Activated T-cell treated with anti-CD3 and anti-CD28 coated beads, Interleukin-2, amount 50 U/mL, for 4 hours (primary cell): ENCODE measurements around the gene MLLT1. TPM values are rescaled to one million over a fixed set of nuclear protein-coding genes. Genes with fewer than 3 reads are reported as not detected.

Source experiments
- ATAC-seq, 2 donors: fragments of 200-7000 bp; cut with Tn5 transposase; one replicate each; pipeline ENCODE4 v1.10.0; 2021
- DNase-seq: peaks from one replicate; pipeline ENCODE4 v3.0.0-alpha.2; 2020
- H3K27me3 Mint-ChIP-seq: one replicate; pipeline ENCODE4 v1.8.0; 2021; ENCODE audit warnings: low read depth, mixed read lengths
- H3K36me3 Mint-ChIP-seq: one replicate; pipeline ENCODE4 v1.8.0; 2022; ENCODE audit warnings: mixed read lengths; ENCODE audit not compliant: insufficient read depth
- H3K4me1 Mint-ChIP-seq: one replicate; pipeline ENCODE4 v1.8.0; 2021; ENCODE audit warnings: low read depth, mixed read lengths
- H3K4me3 Mint-ChIP-seq: one replicate; pipeline ENCODE4 v1.8.0; 2021; ENCODE audit warnings: mild to moderate bottlenecking, moderate library complexity, mixed read lengths
- H3K9me3 Mint-ChIP-seq: one replicate; pipeline ENCODE4 v1.8.0; 2021; ENCODE audit warnings: mixed read lengths
- total RNA-seq, 3 donors: library from RNA; stranded (reverse); gene quantifications; one replicate each; pipeline ENCODE4 v1.2.1, GENCODE V29; 2021

Gene MLLT1
- total RNA-seq, 3 donors from 2014 or later = 105 to 118 (median 109) TPM

DNA sequence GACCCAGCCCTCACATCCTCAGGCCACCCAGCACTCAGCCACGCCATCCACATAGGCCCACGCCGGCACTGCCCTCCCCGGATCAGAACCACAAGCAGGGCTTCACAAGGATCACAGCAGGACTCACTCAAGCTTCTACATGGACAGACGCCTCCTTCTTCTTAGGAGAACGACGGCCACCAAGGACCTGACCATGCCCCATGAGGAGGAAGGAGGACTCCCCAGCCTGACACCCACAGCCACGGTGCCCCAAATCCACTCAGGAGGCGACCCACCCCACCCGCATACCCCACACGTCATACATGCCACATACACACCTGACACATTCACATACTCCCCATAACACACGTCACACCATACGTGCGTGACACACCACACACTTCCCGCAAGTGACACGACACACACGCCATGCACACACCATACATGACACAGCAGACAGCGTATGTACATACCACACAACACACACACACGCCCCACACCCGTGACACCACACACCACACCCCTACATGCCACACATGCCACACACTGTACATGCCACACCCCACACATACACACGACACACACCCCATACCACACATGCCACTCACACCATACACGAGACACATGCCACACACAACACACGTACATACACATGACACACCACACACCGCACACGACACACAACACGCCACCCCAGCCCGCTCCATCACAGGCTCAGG is 50.4 kb downstream of the MLLT1 start:
- Mint-ChIP-seq H3K9me3 (no peaks in the 10 kb centered on the region), H3K36me3 (peaks cover 8% of the 10 kb centered on the region), H3K4me3 (no peak overlapping the region), H3K4me1 (peaks cover 6% of the 10 kb centered on the region), H3K27me3 (no peaks in the 10 kb centered on the region)
- ATAC-seq (no peak), DNase-seq (no peak)

GRCh38 chr19:6228551-6229215 is 51.1 kb downstream of the MLLT1 start:
- Mint-ChIP-seq H3K9me3 (no peaks in the 10 kb centered on the region), H3K27me3 (no peaks in the 10 kb centered on the region), H3K36me3 (peaks cover 8% of the 10 kb centered on the region), H3K4me1 (peaks cover 5% of the 10 kb centered on the region), H3K4me3 (no peak overlapping the region)
- DNase-seq (no peak), ATAC-seq (no peak)

- peaks cover 5% of the 10 kb centered on the region for H3K4me1 Mint-ChIP-seq
- no peak overlapping the region for H3K4me3 Mint-ChIP-seq
- no peak for ATAC-seq
- DNase-seq = no peak
- no peaks in the 10 kb centered on the region for H3K27me3 Mint-ChIP-seq
- peaks cover 8% of the 10 kb centered on the region for H3K36me3 Mint-ChIP-seq
- no peaks in the 10 kb centered on the region for H3K9me3 Mint-ChIP-seq
Observed at GRCh38 chr19:6227936-6228325, 51.8 kb downstream of the MLLT1 start.

- no peak overlapping the region for H3K4me3 Mint-ChIP-seq
- DNase-seq (no peak), ATAC-seq (no peak)
- no peaks in the 10 kb centered on the region for H3K27me3 Mint-ChIP-seq
- peaks cover 8% of the 10 kb centered on the region for H3K36me3 Mint-ChIP-seq
- H3K9me3 Mint-ChIP-seq = no peaks in the 10 kb centered on the region
- peaks cover 1% of the 10 kb centered on the region for H3K4me1 Mint-ChIP-seq
Observed at GRCh38 chr19:6227156-6227935, 52.4 kb downstream of the MLLT1 start.

GRCh38 chr19:6226444-6227155 is 53.2 kb downstream of the MLLT1 start:
- no peaks in the 10 kb centered on the region for H3K4me1 Mint-ChIP-seq
- H3K9me3 Mint-ChIP-seq = no peaks in the 10 kb centered on the region
- H3K27me3 Mint-ChIP-seq = no peaks in the 10 kb centered on the region
- no peak for DNase-seq
- ATAC-seq = no peak
- H3K36me3 Mint-ChIP-seq = peaks cover 8% of the 10 kb centered on the region
- H3K4me3 Mint-ChIP-seq = no peak overlapping the region

DNA sequence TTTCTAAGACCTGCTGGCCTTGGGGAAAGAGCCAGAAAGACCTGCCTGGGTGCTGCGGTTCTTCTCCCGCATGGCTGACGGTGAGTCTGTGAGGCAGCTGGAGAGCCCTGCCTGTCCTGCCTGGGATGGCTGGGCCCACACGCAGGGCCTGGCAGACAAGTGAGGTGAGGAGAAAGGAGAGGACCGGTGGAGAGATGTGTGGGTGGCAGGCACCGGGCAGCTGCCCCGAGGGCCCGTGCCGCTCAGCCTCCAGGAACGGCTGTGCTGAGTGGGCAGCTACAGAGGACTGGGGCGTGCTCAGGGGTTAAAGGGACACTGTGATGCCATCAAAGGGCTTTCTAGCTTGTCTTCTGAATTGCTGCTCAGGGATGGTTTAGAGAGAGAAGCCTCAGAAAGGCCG is 53.8 kb downstream of the MLLT1 start:
- peaks cover 8% of the 10 kb centered on the region for H3K36me3 Mint-ChIP-seq
- ATAC-seq = no peak
- H3K4me1 Mint-ChIP-seq = no peaks in the 10 kb centered on the region
- no peaks in the 10 kb centered on the region for H3K27me3 Mint-ChIP-seq
- H3K9me3 Mint-ChIP-seq = no peaks in the 10 kb centered on the region
- H3K4me3 Mint-ChIP-seq = no peak overlapping the region
- DNase-seq = no peak

DNA sequence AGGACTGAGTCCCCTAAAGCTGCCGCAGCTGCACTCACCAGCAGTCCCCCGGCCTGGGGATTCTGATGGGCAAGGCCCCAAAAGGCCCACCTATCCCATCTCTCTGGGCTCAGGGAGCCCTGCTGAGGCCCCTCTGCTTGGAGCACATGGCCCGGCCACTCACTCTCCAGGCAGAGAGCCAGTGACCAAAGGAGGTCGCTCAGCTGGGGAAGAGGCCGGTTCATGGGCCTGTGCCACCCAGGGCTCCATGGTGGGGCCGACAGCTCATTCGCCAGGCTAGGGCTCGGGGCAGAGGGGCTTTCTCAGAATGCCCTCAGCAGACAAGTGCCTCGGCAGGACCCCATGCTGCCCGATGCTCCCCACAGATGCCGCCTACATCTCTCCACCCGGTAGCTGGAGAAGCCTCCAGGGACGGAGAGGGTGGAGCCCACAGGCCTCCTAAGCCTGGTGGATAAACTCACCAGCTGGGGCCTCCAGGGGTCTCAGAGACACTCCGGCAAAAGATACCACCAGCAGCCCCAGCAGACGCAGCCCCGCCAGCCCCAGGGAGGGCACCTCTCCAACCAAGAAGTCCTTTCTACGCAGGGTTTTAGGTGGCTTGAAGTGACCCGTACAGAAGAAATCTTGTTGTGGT is 54.4 kb downstream of the MLLT1 start:
- H3K9me3 Mint-ChIP-seq = no peaks in the 10 kb centered on the region
- H3K36me3 Mint-ChIP-seq = peaks cover 4% of the 10 kb centered on the region
- ATAC-seq = no peak
- H3K4me1 Mint-ChIP-seq = no peaks in the 10 kb centered on the region
- H3K4me3 Mint-ChIP-seq = no peak overlapping the region
- no peaks in the 10 kb centered on the region for H3K27me3 Mint-ChIP-seq
- DNase-seq = no peak

- H3K4me1 Mint-ChIP-seq = no peaks in the 10 kb centered on the region
- H3K27me3 Mint-ChIP-seq = no peaks in the 10 kb centered on the region
- H3K4me3 Mint-ChIP-seq = no peak overlapping the region
- H3K9me3 Mint-ChIP-seq = no peaks in the 10 kb centered on the region
- H3K36me3 Mint-ChIP-seq = no peaks in the 10 kb centered on the region
- ATAC-seq (no peak), DNase-seq (no peak)
Observed at GRCh38 chr19:6224308-6224675, 55.5 kb downstream of the MLLT1 start.

GRCh38 chr19:6223461-6224307 is 56.1 kb downstream of the MLLT1 start:
- ATAC-seq = no peak
- no peak overlapping the region for H3K4me3 Mint-ChIP-seq
- no peaks in the 10 kb centered on the region for H3K4me1 Mint-ChIP-seq
- H3K27me3 Mint-ChIP-seq = no peaks in the 10 kb centered on the region
- no peaks in the 10 kb centered on the region for H3K36me3 Mint-ChIP-seq
- H3K9me3 Mint-ChIP-seq = no peaks in the 10 kb centered on the region
- DNase-seq = no peak

- no peak for DNase-seq
- H3K4me1 Mint-ChIP-seq = no peaks in the 10 kb centered on the region
- no peak overlapping the region for H3K4me3 Mint-ChIP-seq
- no peak for ATAC-seq
- H3K9me3 Mint-ChIP-seq = no peaks in the 10 kb centered on the region
- H3K36me3 Mint-ChIP-seq = peaks cover 2% of the 10 kb centered on the region
- H3K27me3 Mint-ChIP-seq = no peaks in the 10 kb centered on the region
Observed at GRCh38 chr19:6222884-6223283, 56.9 kb downstream of the MLLT1 start.

DNA sequence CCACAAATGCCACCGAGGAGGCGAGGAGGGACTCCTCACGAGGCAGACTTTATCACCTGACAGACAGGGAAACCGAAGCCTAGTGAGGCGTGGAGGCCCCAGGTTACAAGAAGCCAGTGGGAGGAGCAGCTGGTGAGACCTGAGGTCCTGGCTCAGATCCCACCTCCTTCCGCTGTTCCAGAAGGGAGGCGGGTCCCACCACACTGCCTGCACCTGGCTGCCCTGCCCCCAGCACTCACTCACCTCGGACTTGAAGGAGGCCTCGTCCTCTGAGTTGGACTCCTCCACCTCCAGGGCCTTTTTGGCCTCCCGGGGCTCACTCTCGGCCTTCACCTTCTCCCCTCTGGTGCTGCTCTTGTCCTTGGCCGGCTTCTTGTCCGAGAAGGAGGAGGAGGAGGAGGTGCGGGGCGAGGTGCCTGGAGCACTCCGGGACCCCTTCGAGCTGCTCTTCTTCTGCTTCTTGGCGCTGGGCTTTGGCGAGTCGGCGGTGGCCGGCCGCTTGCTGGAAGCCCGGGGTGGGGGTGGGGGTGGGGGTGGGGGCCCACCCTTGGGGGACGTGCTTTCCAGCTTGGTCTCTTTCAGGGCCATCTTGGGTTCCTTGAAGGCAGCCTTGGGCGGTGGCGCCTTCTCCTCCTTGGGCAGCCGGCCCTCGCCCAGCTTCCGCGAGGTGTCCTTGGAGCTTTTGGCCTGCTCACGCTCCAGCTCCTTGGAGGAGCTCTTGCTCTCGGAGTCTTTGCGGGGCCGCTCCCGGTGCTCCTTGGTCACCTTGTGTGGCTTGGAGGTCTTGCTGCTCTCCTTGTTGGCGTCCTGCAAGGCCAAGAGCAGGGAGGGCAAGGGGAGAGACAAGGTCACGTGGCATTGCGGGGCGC is 57.7 kb downstream of the MLLT1 start:
- Mint-ChIP-seq H3K27me3 (no peaks in the 10 kb centered on the region), H3K4me1 (no peaks in the 10 kb centered on the region), H3K36me3 (peaks cover 2% of the 10 kb centered on the region), H3K9me3 (no peaks in the 10 kb centered on the region), H3K4me3 (no peak overlapping the region)
- ATAC-seq = no peak
- no peak for DNase-seq

GRCh38 chr19:6221220-6221877 is 58.4 kb downstream of the MLLT1 start:
- Mint-ChIP-seq H3K9me3 (no peaks in the 10 kb centered on the region), H3K36me3 (peaks cover 2% of the 10 kb centered on the region), H3K4me1 (no peaks in the 10 kb centered on the region), H3K27me3 (no peaks in the 10 kb centered on the region), H3K4me3 (no peak overlapping the region)
- DNase-seq (no peak), ATAC-seq (no peak)
